ENCODE measurements around the gene ZNF17.

- TF ChIP-seq, protein P1, sequence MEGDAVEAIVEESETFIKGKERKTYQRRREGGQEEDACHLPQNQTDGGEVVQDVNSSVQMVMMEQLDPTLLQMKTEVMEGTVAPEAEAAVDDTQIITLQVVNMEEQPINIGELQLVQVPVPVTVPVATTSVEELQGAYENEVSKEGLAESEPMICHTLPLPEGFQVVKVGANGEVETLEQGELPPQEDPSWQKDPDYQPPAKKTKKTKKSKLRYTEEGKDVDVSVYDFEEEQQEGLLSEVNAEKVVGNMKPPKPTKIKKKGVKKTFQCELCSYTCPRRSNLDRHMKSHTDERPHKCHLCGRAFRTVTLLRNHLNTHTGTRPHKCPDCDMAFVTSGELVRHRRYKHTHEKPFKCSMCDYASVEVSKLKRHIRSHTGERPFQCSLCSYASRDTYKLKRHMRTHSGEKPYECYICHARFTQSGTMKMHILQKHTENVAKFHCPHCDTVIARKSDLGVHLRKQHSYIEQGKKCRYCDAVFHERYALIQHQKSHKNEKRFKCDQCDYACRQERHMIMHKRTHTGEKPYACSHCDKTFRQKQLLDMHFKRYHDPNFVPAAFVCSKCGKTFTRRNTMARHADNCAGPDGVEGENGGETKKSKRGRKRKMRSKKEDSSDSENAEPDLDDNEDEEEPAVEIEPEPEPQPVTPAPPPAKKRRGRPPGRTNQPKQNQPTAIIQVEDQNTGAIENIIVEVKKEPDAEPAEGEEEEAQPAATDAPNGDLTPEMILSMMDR (IDR thresholded peaks at IDR 0.05), result no peak
- TF ChIP-seq POLR2A (IDR thresholded peaks at IDR 0.05), result no peak
- no peak for TF ChIP-seq POLR2AphosphoS5 (IDR thresholded peaks at IDR 0.05)
Observed at GRCh38 chr19:57374179-57374578, 36.8 kb upstream of the ZNF17 start.
